Stimulated activated effector memory CD8-positive, alpha-beta T cell treated with anti-CD3 and anti-CD28 coated beads, Interleukin-12 subunit alpha, Interleukin-12 subunit beta, amount 100 ng/mL, for 72 hours (primary cell): ENCODE results near the gene SRGAP3.

Source experiments
- ATAC-seq: fragments of 150-1000 bp; cut with Tn5 transposase; 2 replicates; pipeline ENCODE4 v1.10.0; 2021
- DNase-seq, 2 donors: peaks; one replicate each; pipeline ENCODE4 v3.0.0; 2021 to 2022; ENCODE audit warnings: low spot score in 2 of 2
- H3K27ac Mint-ChIP-seq: one replicate; pipeline ENCODE4 v1.8.0; 2022; ENCODE audit warnings: mild to moderate bottlenecking, mixed read lengths
- H3K36me3 Mint-ChIP-seq: one replicate; pipeline ENCODE4 v1.8.0; 2022; ENCODE audit warnings: mild to moderate bottlenecking, mixed read lengths
- H3K4me1 Mint-ChIP-seq: one replicate; pipeline ENCODE4 v1.8.0; 2022; ENCODE audit warnings: mixed read lengths
- H3K4me3 Mint-ChIP-seq: one replicate; pipeline ENCODE4 v1.8.0; 2022; ENCODE audit warnings: mild to moderate bottlenecking, mixed read lengths
- H3K9me3 Mint-ChIP-seq: one replicate; pipeline ENCODE4 v1.8.0; 2022; ENCODE audit warnings: mixed read lengths

SRGAP3 gene

GRCh38 chr3:8970971-8971589 lies 278.4 kb downstream of the SRGAP3 start:
- no peaks in the 10 kb centered on the region for H3K9me3 Mint-ChIP-seq
- H3K4me3 Mint-ChIP-seq, result no peak overlapping the region
- peak; percentile 66 for ATAC-seq
- H3K36me3 Mint-ChIP-seq, result no peaks in the 10 kb centered on the region
- no peak overlapping the region for H3K27ac Mint-ChIP-seq
- DNase-seq, result peak; percentile 63 to 82
- H3K4me1 Mint-ChIP-seq, result peaks cover 5% of the 10 kb centered on the region

- no peak for DNase-seq
- no peaks in the 10 kb centered on the region for H3K9me3 Mint-ChIP-seq
- ATAC-seq, result no peak
- peaks cover under 1% of the 10 kb centered on the region for H3K36me3 Mint-ChIP-seq
- H3K4me1 Mint-ChIP-seq, result peaks cover 5% of the 10 kb centered on the region
- H3K27ac Mint-ChIP-seq, result no peak overlapping the region
- H3K4me3 Mint-ChIP-seq, result no peak overlapping the region
Observed at GRCh38 chr3:8969241-8969640, 280.2 kb downstream of the SRGAP3 start.

GRCh38 chr3:8968375-8968882 lies 281.0 kb downstream of the SRGAP3 start:
- H3K27ac Mint-ChIP-seq, result no peak overlapping the region
- ATAC-seq (no peak), DNase-seq (no peak)
- H3K4me3 Mint-ChIP-seq, result no peak overlapping the region
- peaks cover 9% of the 10 kb centered on the region for H3K36me3 Mint-ChIP-seq
- H3K9me3 Mint-ChIP-seq, result no peaks in the 10 kb centered on the region
- peaks cover 7% of the 10 kb centered on the region for H3K4me1 Mint-ChIP-seq

GRCh38 chr3:8967553-8967952 lies 281.9 kb downstream of the SRGAP3 start:
- peaks cover 12% of the 10 kb centered on the region for H3K4me1 Mint-ChIP-seq
- no peak overlapping the region for H3K27ac Mint-ChIP-seq
- H3K9me3 Mint-ChIP-seq, result no peaks in the 10 kb centered on the region
- H3K4me3 Mint-ChIP-seq, result no peak overlapping the region
- DNase-seq (no peak), ATAC-seq (no peak)
- H3K36me3 Mint-ChIP-seq, result peaks cover 18% of the 10 kb centered on the region

- no peak for ATAC-seq
- no peak for DNase-seq
- no peak overlapping the region for H3K27ac Mint-ChIP-seq
- no peak overlapping the region for H3K4me3 Mint-ChIP-seq
- no peaks in the 10 kb centered on the region for H3K9me3 Mint-ChIP-seq
- peaks cover 21% of the 10 kb centered on the region for H3K36me3 Mint-ChIP-seq
- H3K4me1 Mint-ChIP-seq, result peaks cover 19% of the 10 kb centered on the region
Observed at GRCh38 chr3:8966820-8967348, 282.6 kb downstream of the SRGAP3 start.

GRCh38 chr3:8966150-8966819 lies 283.2 kb downstream of the SRGAP3 start:
- H3K9me3 Mint-ChIP-seq, result no peaks in the 10 kb centered on the region
- no peak overlapping the region for H3K27ac Mint-ChIP-seq

GRCh38 chr3:8964436-8965370 lies 284.7 kb downstream of the SRGAP3 start:
- ATAC-seq (no peak), DNase-seq (no peak)
- peaks cover 39% of the 10 kb centered on the region for H3K36me3 Mint-ChIP-seq
- H3K4me1 Mint-ChIP-seq, result peaks cover 25% of the 10 kb centered on the region
- H3K4me3 Mint-ChIP-seq, result peak overlapping the region; percentile 97
- peak overlapping the region; percentile 98 for H3K27ac Mint-ChIP-seq
- H3K9me3 Mint-ChIP-seq, result no peaks in the 10 kb centered on the region

More at GRCh38 chr3:8966150-8966819, 283.2 kb downstream of the SRGAP3 start:
- Mint-ChIP-seq H3K4me1 (peaks cover 21% of the 10 kb centered on the region), H3K36me3 (peaks cover 24% of the 10 kb centered on the region), H3K4me3 (no peak overlapping the region)
- DNase-seq (no peak), ATAC-seq (no peak)

- Mint-ChIP-seq H3K36me3 (peaks cover 53% of the 10 kb centered on the region), H3K4me3 (peak within 1 kb of the TSS; percentile 97), H3K27ac (peak within 1 kb of the TSS; percentile 98), H3K4me1 (peaks cover 31% of the 10 kb centered on the region), H3K9me3 (no peaks in the 10 kb centered on the region)
- DNase-seq (peak; percentile 91 to 98), ATAC-seq (peak; percentile 95)
Observed at GRCh38 chr3:8963137-8963853, 286.2 kb downstream of the SRGAP3 start, which contains the start of gene RAD18. RAD18 (minus strand) TSS chr3:8963472; CDS start chr3:8963385, 87 bp downstream.

- Mint-ChIP-seq H3K4me1 (peaks cover 31% of the 10 kb centered on the region), H3K4me3 (peak overlapping the region; percentile 97), H3K27ac (peak overlapping the region; percentile 98), H3K9me3 (no peaks in the 10 kb centered on the region), H3K36me3 (peaks cover 62% of the 10 kb centered on the region)
- ATAC-seq (no peak), DNase-seq (no peak)
Observed at GRCh38 chr3:8962226-8962861, 287.1 kb downstream of the SRGAP3 start.

- ATAC-seq, result no peak
- no peak overlapping the region for H3K4me3 Mint-ChIP-seq
- peaks cover 35% of the 10 kb centered on the region for H3K4me1 Mint-ChIP-seq
- no peak for DNase-seq
- no peak overlapping the region for H3K27ac Mint-ChIP-seq
- H3K9me3 Mint-ChIP-seq, result no peaks in the 10 kb centered on the region
- H3K36me3 Mint-ChIP-seq, result peaks cover 77% of the 10 kb centered on the region
Observed at GRCh38 chr3:8959668-8960067, 289.8 kb downstream of the SRGAP3 start.

GRCh38 chr3:8954938-8955763 lies 294.3 kb downstream of the SRGAP3 start:
- no peaks in the 10 kb centered on the region for H3K9me3 Mint-ChIP-seq
- H3K4me3 Mint-ChIP-seq, result no peak overlapping the region
- H3K36me3 Mint-ChIP-seq, result peaks cover 48% of the 10 kb centered on the region
- H3K27ac Mint-ChIP-seq, result no peak overlapping the region
- DNase-seq (no peak), ATAC-seq (peak; percentile 54)
- peaks cover 30% of the 10 kb centered on the region for H3K4me1 Mint-ChIP-seq

- Mint-ChIP-seq H3K4me3 (no peak overlapping the region), H3K36me3 (peaks cover 31% of the 10 kb centered on the region), H3K9me3 (no peaks in the 10 kb centered on the region), H3K27ac (no peak overlapping the region), H3K4me1 (peaks cover 21% of the 10 kb centered on the region)
- DNase-seq, result no peak
- ATAC-seq, result no peak
Observed at GRCh38 chr3:8953313-8953712, 296.1 kb downstream of the SRGAP3 start.

GRCh38 chr3:8952130-8952529 lies 297.3 kb downstream of the SRGAP3 start:
- no peak for DNase-seq
- no peak for ATAC-seq
- H3K9me3 Mint-ChIP-seq, result no peaks in the 10 kb centered on the region
- no peak overlapping the region for H3K27ac Mint-ChIP-seq
- peaks cover 30% of the 10 kb centered on the region for H3K36me3 Mint-ChIP-seq
- no peak overlapping the region for H3K4me3 Mint-ChIP-seq
- peaks cover 21% of the 10 kb centered on the region for H3K4me1 Mint-ChIP-seq
